GM19395 (cell line): ENCODE results near the gene B2M.

Experiments used
- ATAC-seq: cut with Tn5 transposase; IDR thresholded peaks from one replicate; pipeline ENCODE4 v1.9.1; 2021; ENCODE audit warnings: mild to moderate bottlenecking, moderate library complexity; ENCODE audit not compliant: unreplicated experiment

The B2M gene

DNA sequence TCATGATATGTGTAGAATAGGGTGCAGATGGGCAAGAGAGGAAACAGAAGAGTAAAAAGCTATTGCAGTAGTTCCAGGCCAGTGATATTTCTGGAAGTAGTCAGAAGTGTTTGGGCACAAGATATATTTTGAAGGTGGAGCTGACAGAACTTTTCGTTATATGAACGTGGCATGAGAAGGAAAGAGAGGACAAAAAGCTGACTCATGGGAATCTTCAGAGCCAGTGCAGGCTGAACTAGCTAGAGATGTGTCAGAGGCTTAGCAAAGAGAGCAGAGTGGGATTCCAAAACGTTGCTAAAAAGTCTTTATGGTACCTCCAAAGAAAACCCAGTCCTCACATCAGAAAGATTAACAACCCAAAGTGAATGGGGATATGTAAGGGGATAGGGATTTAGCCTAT, 53.7 kb downstream of the B2M start:
- ATAC-seq, result no peak
